PFSK-1 (cell line): ENCODE results near the gene MBNL2.

Experiments used
- SIN3A ChIP-seq: IDR thresholded peaks from 2 replicates; pipeline ENCODE4 v1.6.1; 2012; ENCODE audit warnings: mild to moderate bottlenecking, low read length, moderate library complexity, borderline replicate concordance; ENCODE audit not compliant: insufficient read depth
- TAF1 ChIP-seq: IDR thresholded peaks from 2 replicates; pipeline ENCODE4 v1.6.1; 2012; ENCODE audit warnings: low read length, control low read depth, borderline replicate concordance; ENCODE audit not compliant: insufficient read depth

DNA sequence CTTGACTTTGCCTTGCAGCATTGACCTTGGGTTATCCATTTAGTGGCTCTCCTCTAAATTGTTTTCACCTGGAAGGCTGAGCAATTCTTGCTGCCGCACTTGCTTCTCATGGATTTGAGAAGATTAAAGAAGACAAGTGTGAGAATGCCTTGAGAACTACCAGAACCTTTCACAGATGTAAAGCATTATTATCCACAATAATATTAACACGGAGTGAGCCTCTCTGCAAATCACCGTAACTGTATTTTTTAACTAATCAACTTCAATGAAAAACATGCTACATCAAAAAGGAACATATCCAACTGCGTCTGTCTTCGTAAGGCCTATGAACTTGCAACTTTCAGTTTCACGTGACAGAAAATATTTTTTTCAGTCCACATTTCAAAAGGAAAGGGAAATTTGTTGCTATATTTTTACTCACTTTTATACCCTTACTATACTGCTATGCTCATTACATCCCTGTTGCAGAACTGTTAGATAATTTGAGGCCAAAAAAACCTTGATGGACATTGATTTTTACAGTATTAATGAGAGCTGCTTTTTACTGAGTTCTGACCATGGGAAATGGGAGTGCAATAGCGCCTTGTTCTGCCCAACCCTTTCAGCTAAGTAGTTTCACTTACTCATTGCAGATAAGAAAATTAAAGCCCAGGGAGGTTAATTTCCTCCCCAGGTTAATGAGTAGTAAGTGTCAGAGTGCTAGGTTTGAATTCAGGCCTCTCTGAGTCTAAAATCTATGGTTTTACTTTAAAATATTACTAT, 118.0 kb downstream of the MBNL2 start:
- no peak for TF ChIP-seq SIN3A
- no peak for TF ChIP-seq TAF1
